Cardiac septum (tissue), 1 donor: ENCODE data around the gene LYZL4. TPM values are rescaled to one million over a fixed set of nuclear protein-coding genes. Genes with fewer than 3 reads are reported as not detected.

Experiments
- total RNA-seq: library from RNA; stranded (reverse); fragmentation: NEBNext Ultra II Directional; extraction: Animal tissue kit (Norgen Biotek cat#: 25700); gene quantifications from one replicate; pipeline ENCODE4 v1.2.1, GENCODE V29; 2021
- donor health status: DM: no; HTN: no; CAD: no.

LYZL4 gene
- total RNA-seq, 1 donor from 2014 or later, result not detected

Other genes with a start within 250 kb of the LYZL4 start
- gene CCK, start 144.4 kb downstream of the LYZL4 start, total RNA-seq, result not detected
- gene VIPR1, start 92.0 kb upstream of the LYZL4 start, total RNA-seq, result 0.89 TPM
- gene SEC22C, start 171.4 kb upstream of the LYZL4 start, total RNA-seq, result 31.5 TPM
- 9.6 TPM for gene SS18L2, start 180.2 kb upstream of the LYZL4 start, total RNA-seq
- 35.1 TPM for gene NKTR, start 190.1 kb upstream of the LYZL4 start, total RNA-seq
- gene ZBTB47, start 243.1 kb upstream of the LYZL4 start, total RNA-seq, result 202 TPM